OCI-LY7 (cell line): Measurements from ENCODE around the gene SCAF1.

Experiments
- EZH2phosphoT487 ChIP-seq: fragments of 200-600 bp; sonication (generic); IDR thresholded peaks from 2 replicates; pipeline ENCODE4 v1.6.1; 2018; ENCODE audit warnings: low read depth, borderline replicate concordance, mild to moderate bottlenecking, mixed run types, antibody characterized with exemption, low read length, moderate library complexity, mixed read lengths
- TF ChIP-seq, protein P1 (sequence below): fragments of 200-600 bp; sonication (generic); conservative IDR thresholded peaks from 2 replicates; pipeline ENCODE4 v1.5.1; 2014; ENCODE audit warnings: mild to moderate bottlenecking, antibody characterized with exemption, low read length, moderate library complexity, mixed read lengths

DNA sequence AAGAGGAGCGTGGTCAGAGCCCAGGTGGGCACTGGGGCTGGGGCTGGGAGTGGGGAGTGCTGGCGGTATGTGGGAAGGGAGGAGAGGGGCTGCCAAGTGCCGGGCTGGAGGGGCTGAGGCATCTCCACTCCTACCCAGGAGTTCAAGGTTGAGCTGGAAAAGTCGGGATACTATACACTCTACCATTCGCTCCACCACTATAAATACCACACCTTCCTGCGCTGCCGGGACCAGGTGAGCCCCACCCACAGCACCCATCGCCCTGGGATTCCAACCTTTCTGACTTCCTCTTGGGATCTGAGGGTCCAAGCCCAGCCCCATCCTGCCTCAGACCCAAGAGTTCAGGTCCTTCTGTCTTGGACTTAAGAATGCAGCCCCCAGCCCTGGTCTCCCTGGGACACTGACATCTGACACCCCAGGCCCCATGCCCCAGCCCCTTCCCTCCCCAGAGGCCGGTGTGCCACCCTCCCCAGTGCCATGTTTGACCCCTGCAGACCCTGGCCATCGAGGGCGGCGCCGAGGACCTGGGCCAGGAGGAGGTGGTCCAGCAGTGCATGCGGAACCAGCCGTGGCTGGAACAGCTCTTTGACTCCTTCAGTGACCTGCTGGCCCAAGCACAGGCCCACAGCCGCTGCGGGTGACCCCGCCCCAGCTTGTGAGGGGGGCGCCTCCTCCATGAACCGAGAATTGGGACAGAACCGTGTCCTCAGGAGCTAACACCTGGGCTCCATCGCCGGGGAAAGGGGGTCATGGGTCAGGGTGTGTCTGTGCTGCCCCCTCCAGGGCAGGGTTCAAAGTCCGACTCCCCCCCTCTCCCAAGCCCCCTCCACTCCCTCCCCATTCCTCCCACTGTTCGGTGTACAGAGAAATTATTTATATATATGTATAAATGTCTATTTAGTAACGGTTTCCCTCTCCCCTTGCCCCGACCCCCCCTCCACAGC lies 16.8 kb upstream of the SCAF1 start:
- TF ChIP-seq, protein P1, sequence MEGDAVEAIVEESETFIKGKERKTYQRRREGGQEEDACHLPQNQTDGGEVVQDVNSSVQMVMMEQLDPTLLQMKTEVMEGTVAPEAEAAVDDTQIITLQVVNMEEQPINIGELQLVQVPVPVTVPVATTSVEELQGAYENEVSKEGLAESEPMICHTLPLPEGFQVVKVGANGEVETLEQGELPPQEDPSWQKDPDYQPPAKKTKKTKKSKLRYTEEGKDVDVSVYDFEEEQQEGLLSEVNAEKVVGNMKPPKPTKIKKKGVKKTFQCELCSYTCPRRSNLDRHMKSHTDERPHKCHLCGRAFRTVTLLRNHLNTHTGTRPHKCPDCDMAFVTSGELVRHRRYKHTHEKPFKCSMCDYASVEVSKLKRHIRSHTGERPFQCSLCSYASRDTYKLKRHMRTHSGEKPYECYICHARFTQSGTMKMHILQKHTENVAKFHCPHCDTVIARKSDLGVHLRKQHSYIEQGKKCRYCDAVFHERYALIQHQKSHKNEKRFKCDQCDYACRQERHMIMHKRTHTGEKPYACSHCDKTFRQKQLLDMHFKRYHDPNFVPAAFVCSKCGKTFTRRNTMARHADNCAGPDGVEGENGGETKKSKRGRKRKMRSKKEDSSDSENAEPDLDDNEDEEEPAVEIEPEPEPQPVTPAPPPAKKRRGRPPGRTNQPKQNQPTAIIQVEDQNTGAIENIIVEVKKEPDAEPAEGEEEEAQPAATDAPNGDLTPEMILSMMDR, result no peak
- TF ChIP-seq EZH2phosphoT487, result no peak
